Panc1 (cell line): Measurements from ENCODE around the gene RRH. TPM values are rescaled to one million over a fixed set of nuclear protein-coding genes. Genes with fewer than 3 reads are reported as not detected.

Source experiments
- ATAC-seq: fragments of 200-7000 bp; cut with Tn5 transposase; 2 replicates; pipeline ENCODE4 v1.9.1; 2020; ENCODE audit warnings: mild to moderate bottlenecking, moderate library complexity
- BruUV-seq: library from RNA; stranded (reverse); fragments of 400-500 nt; replicated peaks from 2 replicates; lab custom pipeline; 2021; lab: Mats Ljungman, UMichigan
- CTCF ChIA-PET: fragments of 300-600 bp; sonication (Branson Sonifier 250); formaldehyde crosslinking; loops from one replicate; lab custom pipeline; 2022; ENCODE audit warnings: antibody characterized with exemption; lab: Charles Lee
- POLR2A ChIA-PET: fragments of 300-600 bp; sonication (Branson Sonifier 250); formaldehyde crosslinking; loops from one replicate; lab custom pipeline; 2022; ENCODE audit warnings: antibody characterized with exemption; lab: Charles Lee
- DNase-seq: peaks from one replicate; pipeline ENCODE4 v3.0.0-alpha.2; 2010; ENCODE audit warnings: low read depth, low spot score
- H3K27ac ChIP-seq: 2 replicates; pipeline ENCODE4 v1.5.1; 2011; ENCODE audit warnings: mild to moderate bottlenecking, low read length, inconsistent platforms
- H3K27me3 ChIP-seq: fragments of 200-500 bp; sonication (Bioruptor generic); 2 replicates; pipeline ENCODE4 v1.6.0; 2014; ENCODE audit warnings: low read length, inconsistent platforms; ENCODE audit not compliant: control insufficient read depth, insufficient read depth
- H3K36me3 ChIP-seq: fragments of 200-500 bp; sonication (Bioruptor generic); 2 replicates; pipeline ENCODE4 v1.5.1; 2014; ENCODE audit warnings: inconsistent platforms, mild to moderate bottlenecking, low read length, moderate library complexity; ENCODE audit not compliant: control insufficient read depth, insufficient read depth
- H3K4me1 ChIP-seq: 2 replicates; pipeline ENCODE4 v1.5.1; 2011; ENCODE audit warnings: inconsistent platforms, mild to moderate bottlenecking, low read length, moderate library complexity; ENCODE audit not compliant: control insufficient read depth, insufficient read depth
- H3K4me3 ChIP-seq, 2 experiments: 2 replicates each; pipeline ENCODE4 v1.5.1; 2011 to 2012; ENCODE audit warnings: low read depth in 2 of 2, low read length in 2 of 2, mild to moderate bottlenecking in 2 of 2, inconsistent platforms in 1 of 2, moderate library complexity in 1 of 2
- H3K9me3 ChIP-seq: fragments of 200-500 bp; sonication (Bioruptor generic); 2 replicates; pipeline ENCODE4 v1.5.1; 2014; ENCODE audit warnings: low read depth, mild to moderate bottlenecking, inconsistent platforms, low read length, moderate library complexity; ENCODE audit not compliant: control insufficient read depth, insufficient read depth
- CTCF ChIP-seq: fragments of 450-650 bp; IDR thresholded peaks from 2 replicates; pipeline ENCODE4 v1.5.1; 2017; ENCODE audit warnings: mild to moderate bottlenecking
- POLR2AphosphoS5 ChIP-seq: IDR thresholded peaks from 2 replicates; pipeline ENCODE4 v1.6.1; 2012; ENCODE audit warnings: mild to moderate bottlenecking, low read depth, low read length, moderate library complexity
- REST ChIP-seq, 2 experiments: IDR thresholded peaks; 2 replicates each; pipeline ENCODE4 v1.6.1; 2011 to 2012; ENCODE audit warnings: low read depth in 2 of 2, control low read depth in 1 of 2, low read length in 1 of 2, mild to moderate bottlenecking in 1 of 2, moderate library complexity in 1 of 2; ENCODE audit not compliant: insufficient read depth in 1 of 2
- SIN3A ChIP-seq: IDR thresholded peaks from 2 replicates; pipeline ENCODE4 v1.6.1; 2012; ENCODE audit warnings: low read depth, mild to moderate bottlenecking, low read length, moderate library complexity, borderline replicate concordance; ENCODE audit not compliant: insufficient read depth
- TCF7L2 ChIP-seq: IDR thresholded peaks from 2 replicates; pipeline ENCODE4 v1.6.1; 2011; ENCODE audit warnings: mild to moderate bottlenecking, low read depth, low read length, inconsistent platforms
- in situ Hi-C: cut with HindIII; loops from 2 replicates; pipeline ENCODE4 v1.10.0; 2016; ENCODE audit warnings: low sequenced_read_pairs, low pct_unique_long_range_greater_than_20kb
- intact Hi-C: fragments of 100-400 bp; cut with micrococcal nuclease; formaldehyde crosslinking; loops from one replicate; pipeline ENCODE4 v1.10.0; 2022; ENCODE audit not compliant: unreplicated experiment
- total RNA-seq: library from RNA; stranded (reverse); gene quantifications from one replicate; pipeline ENCODE4 v1.2.1, GENCODE V29; 2021; ENCODE audit not compliant: unreplicated experiment

RRH gene
- total RNA-seq, 1 experiment from 2014 or later, result 0.15 TPM

- Histone ChIP-seq H3K36me3 (no peaks in the 10 kb centered on the region), H3K9me3 (no peaks in the 10 kb centered on the region), H3K4me3 (no peak within 1 kb of the TSS), H3K27me3 (no peaks in the 10 kb centered on the region; the same call in 1 of the 2 replicates), H3K27ac (no peak within 1 kb of the TSS), H3K4me1 (no peaks in the 10 kb centered on the region)
- no TSS peak for BruUV-seq
- in situ Hi-C loops, result no loop called here
- CTCF ChIA-PET, result no interaction called here
- no peak for ATAC-seq
- intact Hi-C loops, result loop anchor here (5.0 kb wide), 1 partner anchor 100 kb away; the partner anchor contains the start of gene CASP6
- TF ChIP-seq TCF7L2 (no peak), POLR2AphosphoS5 (no peak), SIN3A (no peak), REST (IDR thresholded peaks at IDR 0.05; ENCODE audit: insufficient read depth in 1 of 2, low read depth in 2 of 2, low read length in 1 of 2) (no peak), CTCF (no peak)
- DNase-seq, result no peak
- POLR2A ChIA-PET, result no interaction called here
Measured at GRCh38 chr4:109801895-109802319, 25.9 kb upstream of the RRH start, which contains the start of gene CFI. TSS of gene CFI (minus strand) at chr4:109801999. CDS start at chr4:109801971, 28 bp downstream.

- no TSS peak for BruUV-seq
- POLR2A ChIA-PET, result no interaction called here
- Histone ChIP-seq H3K4me1 (no peaks in the 10 kb centered on the region), H3K27ac (no peak overlapping the region), H3K4me3 (no peak overlapping the region), H3K27me3 (no peaks in the 10 kb centered on the region), H3K9me3 (no peaks in the 10 kb centered on the region), H3K36me3 (no peaks in the 10 kb centered on the region)
- intact Hi-C loops, result loop anchor here (5.0 kb wide), 1 partner anchor 102 kb away; the partner anchor contains the start of gene CASP6
- DNase-seq (no peak), ATAC-seq (peak; percentile 82)
- TF ChIP-seq CTCF (peak; percentile 58), SIN3A (no peak)
- CTCF ChIA-PET, result no interaction called here
- in situ Hi-C loops, result no loop called here
Measured at GRCh38 chr4:109803924-109804571, 23.7 kb upstream of the RRH start.
